Stimulated activated CD4-positive, alpha-beta T cell treated with anti-CD3 and anti-CD28 coated beads, Interleukin-2, amount 100 ng/mL, for 4 hours (primary cell): ENCODE data around the gene OR5C1.
A peak's percentile ranks its signal among the peaks of the same experiment; 100 is the strongest.
"Not testable (repeated sequence)": the region's sequence is repeated elsewhere in the genome, so short reads cannot be mapped to it uniquely, and the experiment has no call there.

Experiments used
- DNase-seq: peaks from one replicate; pipeline ENCODE4 v3.0.0-alpha.2; 2020; ENCODE audit warnings: low read depth

The OR5C1 gene

DNA sequence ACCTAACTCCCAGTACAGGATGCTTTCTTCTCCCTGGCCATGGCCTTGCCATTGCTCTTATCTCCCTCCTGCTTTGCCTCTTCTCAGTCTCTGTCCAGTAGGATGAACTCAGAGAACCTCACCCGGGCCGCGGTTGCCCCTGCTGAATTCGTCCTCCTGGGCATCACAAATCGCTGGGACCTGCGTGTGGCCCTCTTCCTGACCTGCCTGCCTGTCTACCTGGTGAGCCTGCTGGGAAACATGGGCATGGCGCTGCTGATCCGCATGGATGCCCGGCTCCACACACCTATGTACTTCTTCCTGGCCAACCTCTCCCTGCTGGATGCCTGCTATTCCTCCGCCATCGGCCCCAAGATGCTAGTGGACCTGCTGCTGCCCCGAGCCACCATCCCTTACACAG lies at the start of gene OR5C1:
Gene OR5C1, plus strand, starts transcription at position 103 of the 400 bp plus-strand sequence. Its CDS starts 0 bp downstream, at position 103.
- DNase-seq = no peak

DNA sequence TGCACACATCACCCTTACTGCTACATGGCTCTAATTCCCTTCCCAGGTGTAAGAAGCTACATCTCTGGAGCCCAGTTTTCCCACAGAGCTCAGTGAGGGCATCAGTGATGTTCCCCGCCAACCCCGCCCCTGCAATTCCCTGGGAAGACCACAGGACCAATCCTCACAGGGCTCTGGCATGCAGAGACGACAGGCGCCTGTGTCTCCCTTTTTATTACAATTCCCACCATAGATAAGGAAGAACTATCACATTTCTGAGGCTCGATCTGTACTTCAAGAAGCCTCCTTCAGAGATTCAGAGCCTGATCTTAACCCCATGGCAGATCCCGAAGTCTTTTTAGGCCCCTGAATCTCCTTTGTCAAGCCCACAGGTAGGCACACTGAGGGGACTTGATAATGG lies 46.7 kb upstream of the OR5C1 start, which contains the start of gene OR1L6:
Gene OR1L6, plus strand, starts transcription at position 301 of the 400 bp plus-strand sequence. CDS start 7,545 bp downstream, outside the sequence.
- no peak for DNase-seq

DNA sequence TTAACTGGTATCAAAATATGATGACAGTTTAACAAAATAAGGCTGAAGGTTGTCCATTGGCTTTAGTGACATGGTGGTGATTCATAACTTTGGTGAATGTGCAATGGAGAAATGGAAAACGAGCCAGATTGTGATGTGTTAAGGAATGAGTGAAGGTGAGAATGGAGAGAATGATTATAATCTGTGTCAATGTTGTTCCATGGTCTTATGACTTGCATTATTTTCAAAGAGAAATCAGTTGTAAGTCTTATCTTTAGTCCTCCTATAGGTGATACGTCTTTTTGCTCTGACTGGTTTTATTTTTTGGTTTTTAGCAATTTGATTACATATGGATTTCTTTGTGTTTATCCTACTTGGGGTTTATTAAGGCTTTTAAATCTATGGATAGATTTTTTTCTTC lies 33.9 kb upstream of the OR5C1 start:
- DNase-seq = no peak

DNA sequence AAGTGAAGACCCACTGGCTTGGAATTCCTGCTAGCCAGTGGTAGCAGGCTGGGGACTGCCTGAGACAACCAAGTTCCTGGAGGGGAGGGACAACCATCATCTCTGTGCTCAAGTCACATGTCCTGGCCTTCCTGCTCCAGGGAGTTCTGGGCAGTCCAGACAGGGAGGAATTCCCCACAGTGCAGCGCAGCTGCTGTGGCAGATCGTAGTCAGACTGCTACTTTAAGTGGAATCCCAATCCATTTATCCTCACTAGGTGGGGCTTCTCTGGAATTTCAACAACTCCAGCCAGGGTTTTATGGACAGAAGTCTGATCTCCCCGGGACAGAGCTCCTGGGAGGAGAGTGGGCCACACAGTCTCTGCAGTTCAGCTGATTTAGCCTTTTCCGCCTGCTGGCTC lies 20.9 kb upstream of the OR5C1 start:
- no peak for DNase-seq

DNA sequence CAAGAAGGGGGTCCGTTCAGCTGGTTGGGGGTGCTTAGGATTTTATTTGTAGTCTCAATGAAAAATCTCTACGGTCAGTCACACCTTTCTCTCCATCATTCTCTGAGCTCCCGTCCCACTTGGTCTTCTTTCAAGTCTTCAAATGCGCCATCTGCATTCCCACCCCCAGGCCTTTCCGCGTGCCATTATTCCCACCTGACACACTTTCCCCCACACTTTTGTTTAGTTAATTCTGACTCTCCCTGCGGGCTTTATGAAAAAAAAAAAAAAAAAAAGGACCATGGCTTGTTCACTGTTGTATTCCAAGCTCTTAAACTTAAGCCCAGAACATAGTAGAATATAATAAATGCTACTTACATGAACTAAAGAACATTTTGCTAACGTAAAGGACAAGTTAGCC lies 11.7 kb upstream of the OR5C1 start:
- no peak for DNase-seq

DNA sequence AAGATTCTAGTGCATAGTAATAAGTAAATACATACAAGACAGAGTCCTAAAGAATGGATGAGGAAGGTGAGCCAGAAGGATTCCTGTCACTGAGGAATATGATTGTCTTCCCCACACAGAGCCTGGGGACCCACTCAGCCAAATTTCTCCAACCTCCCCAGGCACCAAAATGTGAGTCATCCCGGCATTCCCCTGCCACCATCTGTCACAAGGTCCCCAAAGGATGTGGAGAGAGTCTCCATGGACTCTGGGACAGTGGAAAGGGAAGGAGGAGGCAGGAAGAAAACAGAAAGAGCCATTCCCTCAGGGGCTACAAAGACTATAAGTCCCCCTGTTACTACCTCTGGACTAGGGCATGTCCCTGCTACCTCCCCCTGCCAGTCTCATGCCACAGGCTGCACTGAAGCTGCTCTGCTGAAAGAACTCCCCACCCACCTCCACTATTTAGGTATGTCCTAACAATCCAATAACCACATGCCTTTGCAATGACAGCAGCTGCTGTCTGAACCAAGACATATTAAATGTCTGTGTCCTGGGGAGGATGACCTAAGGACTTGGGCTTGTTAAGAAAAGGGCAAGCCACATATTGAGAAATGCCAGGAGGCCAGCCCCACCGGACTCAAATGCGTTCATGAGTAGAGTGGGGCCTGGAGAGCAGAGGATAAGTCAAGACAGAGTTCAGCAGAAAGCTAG lies 10.7 kb upstream of the OR5C1 start:
- DNase-seq = no peak

DNA sequence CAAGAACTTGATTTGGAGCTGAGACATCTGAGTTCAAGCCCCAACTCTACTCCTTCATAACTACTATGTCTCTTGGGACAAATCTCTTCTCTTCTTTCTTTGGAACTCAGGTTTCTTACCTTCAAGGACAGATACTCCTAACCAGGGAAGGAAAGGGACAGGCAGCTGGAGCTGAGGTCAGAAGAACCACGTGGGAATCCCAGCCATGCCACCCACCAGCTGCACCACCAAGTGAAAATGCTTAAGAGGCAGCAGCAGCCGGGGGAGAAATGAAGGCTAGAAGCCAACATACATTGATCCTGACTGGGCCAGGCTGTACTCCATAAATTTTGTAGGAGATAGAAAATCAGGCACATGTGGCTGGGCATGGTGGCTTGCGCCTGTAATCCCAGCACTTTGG lies 9.6 kb upstream of the OR5C1 start:
- DNase-seq = no peak

DNA sequence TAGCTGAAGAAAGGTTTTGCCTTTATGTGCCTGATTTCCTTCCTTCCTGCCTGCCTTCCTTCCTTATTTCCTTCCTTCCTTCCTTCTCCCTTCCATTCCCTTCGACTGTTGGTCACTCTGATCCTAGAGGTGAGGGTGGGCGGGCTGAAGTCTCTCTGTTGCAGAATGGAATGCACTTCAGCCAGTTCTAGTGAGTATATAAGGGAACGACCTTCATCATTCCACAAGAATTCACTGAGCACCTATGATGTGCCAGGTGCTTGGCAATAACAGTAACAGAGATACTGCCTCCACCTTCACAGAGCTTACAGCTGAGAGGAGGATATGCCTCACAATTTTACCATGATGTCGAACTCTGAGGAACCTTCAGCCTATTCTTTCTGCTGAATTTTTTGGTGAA lies 8.7 kb upstream of the OR5C1 start:
- DNase-seq = no peak

DNA sequence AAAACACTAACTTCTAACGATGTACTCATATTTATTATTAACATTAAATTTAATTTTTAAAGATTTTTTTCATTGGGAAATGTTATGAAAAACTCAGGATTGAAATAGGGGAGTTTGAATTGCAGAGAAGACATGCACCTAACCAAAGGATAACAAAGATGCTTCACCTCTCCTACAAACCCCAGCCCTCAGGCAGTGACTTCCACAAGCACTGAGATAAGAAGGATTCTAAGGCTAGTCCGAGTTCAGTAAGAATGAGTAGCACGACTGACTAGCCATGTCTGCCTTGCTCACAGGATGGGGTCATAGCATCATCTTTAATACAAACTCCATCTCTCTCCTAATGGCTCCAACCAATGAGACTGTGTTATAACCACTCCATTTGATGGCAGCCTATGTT lies 7.1 kb upstream of the OR5C1 start:
- DNase-seq = no peak

DNA sequence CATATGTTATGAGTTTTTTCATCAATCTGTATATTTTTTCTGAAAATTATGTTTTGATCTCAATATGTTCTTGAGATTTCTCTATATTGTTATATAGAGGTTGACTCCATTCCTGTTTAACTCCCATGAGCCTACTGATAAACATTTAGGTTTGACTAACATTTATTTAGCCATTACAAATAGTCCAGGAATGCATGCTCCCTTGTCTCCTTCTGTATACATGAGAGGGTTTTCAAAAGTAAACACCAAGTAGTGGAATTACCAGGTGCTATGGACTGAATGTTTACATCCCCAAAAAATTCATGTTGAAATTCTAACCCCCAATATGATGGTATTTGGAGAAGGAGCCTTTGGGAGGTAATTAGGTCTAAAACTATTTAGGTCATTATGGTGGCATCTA lies 3.5 kb upstream of the OR5C1 start:
- DNase-seq = no peak

DNA sequence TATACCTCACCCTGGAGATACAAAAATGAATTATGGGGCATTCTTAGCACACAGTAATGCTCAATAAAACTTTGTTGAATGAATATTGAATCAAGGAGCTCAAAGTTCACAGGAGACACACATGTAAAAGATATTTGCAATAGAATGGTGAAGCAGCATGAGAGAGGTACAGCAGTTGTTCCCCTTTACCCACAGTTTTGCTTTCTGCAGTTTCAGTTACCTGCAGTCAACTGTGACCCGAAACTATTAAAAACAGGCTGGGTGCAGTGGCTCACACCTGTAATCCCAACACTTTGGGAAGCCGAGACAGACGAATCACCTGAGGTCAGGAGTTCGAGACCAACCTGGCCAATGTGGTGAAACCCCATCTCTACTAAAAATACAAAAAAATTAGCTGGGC lies 2.4 kb upstream of the OR5C1 start:
- no peak for DNase-seq

DNA sequence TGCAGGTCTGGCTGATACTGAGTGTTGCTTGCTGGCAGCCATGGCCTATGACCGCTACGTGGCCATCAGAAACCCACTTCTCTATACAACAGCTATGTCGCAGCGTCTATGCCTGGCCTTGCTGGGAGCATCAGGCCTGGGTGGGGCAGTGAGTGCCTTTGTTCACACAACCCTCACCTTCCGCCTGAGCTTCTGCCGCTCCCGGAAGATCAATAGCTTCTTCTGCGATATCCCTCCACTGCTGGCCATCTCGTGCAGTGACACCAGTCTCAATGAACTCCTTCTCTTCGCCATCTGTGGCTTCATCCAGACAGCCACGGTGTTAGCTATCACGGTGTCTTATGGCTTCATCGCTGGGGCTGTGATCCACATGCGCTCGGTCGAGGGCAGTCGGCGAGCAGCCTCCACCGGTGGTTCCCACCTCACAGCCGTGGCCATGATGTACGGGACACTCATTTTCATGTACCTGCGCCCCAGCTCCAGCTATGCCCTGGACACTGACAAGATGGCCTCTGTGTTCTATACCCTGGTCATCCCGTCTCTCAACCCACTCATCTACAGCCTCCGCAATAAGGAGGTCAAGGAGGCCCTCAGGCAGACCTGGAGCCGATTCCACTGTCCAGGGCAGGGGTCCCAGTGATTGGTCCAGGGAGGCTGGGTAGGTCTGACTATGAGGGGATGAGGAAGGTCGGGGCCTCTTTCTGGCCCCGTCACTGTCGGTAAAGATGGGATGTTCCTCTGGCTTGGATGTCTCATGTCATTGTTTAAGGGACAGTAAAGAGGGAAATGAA lies 718 bp downstream of the OR5C1 start:
- DNase-seq = no peak

DNA sequence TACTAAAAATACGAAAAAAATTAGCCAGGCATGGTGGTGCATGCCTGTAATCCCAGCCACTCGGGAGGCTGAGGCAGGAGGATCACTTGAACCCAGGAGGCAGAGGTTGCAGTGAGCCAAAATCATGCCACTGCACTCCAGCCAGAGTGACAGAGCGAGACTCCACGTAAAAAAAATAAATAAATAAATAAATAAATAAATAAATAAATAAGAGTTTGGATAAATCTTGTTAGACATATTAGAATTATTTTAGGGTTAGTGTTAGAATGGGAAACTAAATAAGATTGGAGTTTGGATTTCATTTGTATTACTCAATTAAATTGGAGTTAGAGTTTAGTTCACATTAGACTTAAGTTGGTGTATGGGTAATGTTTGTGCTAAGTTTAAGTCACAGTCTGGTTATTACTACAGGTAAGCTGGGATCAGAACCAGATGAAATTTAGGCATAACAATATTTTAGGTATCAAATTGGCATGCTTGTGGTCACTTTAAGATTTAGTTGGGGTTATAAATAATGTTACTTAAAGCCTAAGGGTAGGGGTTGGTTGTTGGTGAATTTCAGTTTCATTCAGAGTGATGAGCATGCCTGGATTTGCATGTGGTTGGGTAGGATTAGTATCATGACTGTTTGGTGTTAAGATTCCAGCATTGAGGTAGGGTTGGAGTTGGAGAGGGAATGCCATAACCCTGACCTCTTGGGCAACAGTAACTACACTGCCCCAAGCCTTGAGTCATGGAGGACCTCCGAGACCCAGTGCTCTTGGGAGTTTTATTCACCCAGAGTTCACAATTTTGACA lies 3.3 kb downstream of the OR5C1 start:
- no peak for DNase-seq

DNA sequence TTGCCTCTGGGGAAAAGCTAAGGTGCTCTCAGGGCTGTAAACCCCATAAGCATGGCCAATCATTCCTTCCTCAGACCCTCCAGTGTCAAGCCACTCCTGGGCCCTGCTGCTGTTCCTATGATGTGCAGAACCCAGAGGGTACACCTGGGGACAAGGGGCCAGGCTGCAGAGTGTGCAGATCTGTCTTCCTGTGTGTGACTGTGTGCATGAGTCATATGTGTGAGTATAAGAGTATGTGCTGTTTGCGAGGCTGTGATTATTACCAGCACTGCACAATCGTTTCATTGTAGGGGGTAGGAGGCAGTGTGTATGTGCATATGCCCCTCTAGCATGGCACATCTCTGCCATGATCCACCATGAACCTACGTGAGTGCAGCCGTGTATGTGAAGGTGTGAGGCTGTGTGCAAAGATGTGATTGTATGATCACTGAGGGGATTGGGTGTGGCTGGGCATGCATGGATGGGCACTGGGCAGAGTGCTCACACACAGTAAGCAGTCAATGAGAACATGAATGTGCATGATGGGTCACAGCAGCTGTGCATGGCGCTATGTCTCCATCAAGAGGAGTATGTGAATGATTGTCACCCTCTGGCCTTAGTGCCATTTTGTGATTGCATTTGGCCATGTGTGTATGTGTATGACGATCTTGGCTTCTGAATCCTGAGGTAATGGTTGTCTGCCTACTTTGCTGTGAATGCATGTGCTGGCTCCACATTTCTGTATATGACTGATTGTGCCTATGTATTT lies 8.8 kb downstream of the OR5C1 start:
- no peak for DNase-seq

DNA sequence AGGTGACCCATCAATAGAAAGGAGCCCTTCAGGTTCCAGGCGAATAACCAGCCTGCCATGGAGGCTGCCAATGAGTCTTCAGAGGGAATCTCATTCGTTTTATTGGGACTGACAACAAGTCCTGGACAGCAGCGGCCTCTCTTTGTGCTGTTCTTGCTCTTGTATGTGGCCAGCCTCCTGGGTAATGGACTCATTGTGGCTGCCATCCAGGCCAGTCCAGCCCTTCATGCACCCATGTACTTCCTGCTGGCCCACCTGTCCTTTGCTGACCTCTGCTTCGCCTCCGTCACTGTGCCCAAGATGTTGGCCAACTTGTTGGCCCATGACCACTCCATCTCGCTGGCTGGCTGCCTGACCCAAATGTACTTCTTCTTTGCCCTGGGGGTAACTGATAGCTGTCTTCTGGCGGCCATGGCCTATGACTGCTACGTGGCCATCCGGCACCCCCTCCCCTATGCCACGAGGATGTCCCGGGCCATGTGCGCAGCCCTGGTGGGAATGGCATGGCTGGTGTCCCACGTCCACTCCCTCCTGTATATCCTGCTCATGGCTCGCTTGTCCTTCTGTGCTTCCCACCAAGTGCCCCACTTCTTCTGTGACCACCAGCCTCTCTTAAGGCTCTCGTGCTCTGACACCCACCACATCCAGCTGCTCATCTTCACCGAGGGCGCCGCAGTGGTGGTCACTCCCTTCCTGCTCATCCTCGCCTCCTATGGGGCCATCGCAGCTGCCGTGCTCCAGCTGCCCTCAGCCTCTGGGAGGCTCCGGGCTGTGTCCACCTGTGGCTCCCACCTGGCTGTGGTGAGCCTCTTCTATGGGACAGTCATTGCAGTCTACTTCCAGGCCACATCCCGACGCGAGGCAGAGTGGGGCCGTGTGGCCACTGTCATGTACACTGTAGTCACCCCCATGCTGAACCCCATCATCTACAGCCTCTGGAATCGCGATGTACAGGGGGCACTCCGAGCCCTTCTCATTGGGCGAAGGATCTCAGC lies 11.6 kb downstream of the OR5C1 start, which contains the start of gene OR1K1:
Gene OR1K1, plus strand, starts transcription at position 58 of the 995 bp plus-strand sequence. Its CDS starts 0 bp downstream, at position 58.
- no peak for DNase-seq

DNA sequence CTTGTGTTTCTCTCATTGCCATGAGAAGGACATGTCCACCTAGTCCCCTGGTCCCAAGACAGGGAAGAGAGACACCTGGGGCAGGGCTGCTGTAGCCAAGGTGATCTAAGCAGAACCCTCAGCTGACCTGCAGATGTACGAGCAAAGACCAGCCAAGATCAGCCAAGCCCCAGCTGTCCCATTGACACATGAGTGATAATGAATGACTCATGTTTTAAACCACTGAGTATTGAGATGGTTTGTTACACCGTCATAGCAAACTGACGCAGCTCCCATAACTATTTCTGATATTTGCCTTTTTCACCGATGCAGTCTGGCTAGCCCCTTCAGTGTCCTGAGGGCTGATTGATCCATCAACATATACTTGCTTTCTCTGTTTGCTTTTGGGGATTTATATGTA lies 17.9 kb downstream of the OR5C1 start:
- no peak for DNase-seq

DNA sequence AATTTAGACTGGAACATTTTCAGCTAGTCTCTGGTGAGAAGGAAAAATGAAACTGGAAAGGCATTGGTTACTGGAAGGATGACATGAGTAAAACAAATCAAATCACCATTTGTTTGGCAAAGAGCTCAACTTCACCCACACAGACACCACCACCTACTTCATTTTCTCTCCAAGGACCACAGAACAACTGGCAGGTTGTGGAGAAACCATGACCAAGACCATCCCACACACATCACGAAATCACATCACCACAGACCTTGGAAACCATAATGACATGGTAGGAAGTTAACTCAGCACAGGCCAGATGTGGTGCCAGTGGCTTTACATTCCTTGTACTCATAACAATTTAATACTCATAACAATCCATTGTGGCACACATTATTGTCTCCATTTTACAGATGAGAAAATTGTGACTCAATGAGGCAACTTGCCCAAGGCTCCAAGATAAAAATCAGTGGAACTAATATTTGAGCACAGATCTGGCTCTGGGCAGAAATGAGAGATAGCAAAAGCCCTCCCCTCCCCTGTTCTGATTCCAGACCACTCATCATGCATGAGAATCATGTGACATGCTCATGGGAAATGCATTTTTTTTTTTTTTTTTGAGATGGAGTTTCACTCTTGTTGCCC lies 18.7 kb downstream of the OR5C1 start:
- DNase-seq = no peak

DNA sequence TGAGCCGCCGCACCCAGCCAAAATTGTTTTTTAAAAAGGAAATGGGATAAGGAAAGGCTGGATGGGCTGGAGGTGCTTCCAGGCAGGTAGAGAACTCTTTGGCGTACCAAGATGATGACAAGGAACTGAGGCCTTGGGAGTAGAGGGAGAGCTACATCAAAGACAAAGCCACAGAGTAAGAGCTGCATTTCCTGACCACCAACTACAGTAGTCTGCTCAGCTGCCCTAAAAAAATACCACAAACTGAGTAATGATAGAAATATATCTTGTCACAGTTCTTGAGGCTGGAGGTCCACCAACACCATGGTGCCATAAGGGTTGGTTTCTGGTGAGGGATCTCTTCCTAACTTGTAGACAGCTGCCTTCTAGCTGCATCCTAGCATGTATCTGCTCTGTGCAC lies 19.4 kb downstream of the OR5C1 start:
- DNase-seq = no peak

DNA sequence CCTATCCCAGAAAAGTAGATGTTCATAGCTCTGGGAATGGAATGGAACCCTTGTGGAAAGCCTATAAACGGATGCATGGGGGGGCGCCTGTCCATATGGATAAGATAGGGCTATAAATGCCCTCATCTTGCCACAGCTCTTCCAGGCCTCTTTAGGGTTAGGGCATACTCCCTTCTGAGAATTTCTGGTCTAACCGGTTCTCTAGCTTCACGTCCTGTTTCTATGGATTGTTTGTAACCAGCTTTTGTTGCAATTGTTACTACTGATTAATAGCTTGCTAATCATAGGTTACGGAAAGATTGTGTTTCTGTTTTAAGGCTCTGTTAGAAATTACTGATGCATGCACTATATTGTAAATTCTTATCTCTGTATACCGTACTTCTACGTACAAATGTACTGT lies 20.5 kb downstream of the OR5C1 start:
- not testable (repeated sequence) for DNase-seq

DNA sequence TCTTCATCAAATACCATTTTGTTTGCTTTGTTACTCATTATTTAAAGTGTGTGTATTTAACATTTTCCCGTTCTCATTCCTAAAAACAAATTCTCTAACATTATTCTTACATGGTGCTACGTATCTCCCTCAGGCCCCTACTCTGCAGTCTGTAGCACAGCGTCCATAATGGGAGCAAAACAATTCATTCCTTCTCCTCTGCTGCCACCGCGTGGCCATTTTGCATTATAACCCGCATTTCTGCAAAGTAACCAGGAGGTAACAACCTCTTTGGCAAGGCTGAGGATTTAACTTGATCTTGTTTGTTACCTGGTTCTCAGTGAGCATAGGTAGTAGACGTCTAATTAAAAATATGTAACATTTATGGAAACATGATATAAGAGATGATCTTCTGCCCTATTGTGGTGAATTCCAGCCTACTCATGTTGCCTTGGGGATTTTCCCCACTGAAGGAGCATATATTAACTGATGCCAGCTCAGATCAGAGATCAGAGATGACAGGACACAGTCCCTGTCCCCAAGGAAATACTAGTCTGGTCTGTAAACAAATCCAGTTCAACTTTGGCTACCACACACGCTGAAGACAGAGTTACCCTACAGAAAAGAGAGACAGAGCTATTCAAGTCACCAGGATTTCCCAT lies 21.7 kb downstream of the OR5C1 start:
- DNase-seq = peak; percentile 61
